Measurements from ENCODE around the gene SAMD4A.

DNA sequence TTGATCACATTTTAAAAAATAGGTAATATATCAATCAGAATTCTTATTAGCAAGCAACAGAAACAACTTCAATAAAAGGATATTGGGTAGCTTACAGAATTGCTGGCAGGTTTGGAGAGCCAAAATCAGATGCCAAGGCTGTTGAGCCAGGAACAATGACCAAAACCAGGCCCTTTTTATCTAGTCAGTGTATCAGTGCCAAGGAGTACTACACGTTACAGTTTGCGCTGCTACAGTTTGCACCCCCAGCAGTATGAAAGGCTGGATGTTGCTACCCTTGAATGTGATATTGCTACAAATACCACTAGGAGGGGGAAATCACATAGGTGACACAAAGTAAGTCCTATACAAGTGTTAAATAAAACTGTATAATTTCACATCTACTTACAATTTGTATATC, 38.0 kb upstream of the SAMD4A start:
- TF ChIP-seq, protein P1, sequence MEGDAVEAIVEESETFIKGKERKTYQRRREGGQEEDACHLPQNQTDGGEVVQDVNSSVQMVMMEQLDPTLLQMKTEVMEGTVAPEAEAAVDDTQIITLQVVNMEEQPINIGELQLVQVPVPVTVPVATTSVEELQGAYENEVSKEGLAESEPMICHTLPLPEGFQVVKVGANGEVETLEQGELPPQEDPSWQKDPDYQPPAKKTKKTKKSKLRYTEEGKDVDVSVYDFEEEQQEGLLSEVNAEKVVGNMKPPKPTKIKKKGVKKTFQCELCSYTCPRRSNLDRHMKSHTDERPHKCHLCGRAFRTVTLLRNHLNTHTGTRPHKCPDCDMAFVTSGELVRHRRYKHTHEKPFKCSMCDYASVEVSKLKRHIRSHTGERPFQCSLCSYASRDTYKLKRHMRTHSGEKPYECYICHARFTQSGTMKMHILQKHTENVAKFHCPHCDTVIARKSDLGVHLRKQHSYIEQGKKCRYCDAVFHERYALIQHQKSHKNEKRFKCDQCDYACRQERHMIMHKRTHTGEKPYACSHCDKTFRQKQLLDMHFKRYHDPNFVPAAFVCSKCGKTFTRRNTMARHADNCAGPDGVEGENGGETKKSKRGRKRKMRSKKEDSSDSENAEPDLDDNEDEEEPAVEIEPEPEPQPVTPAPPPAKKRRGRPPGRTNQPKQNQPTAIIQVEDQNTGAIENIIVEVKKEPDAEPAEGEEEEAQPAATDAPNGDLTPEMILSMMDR (IDR thresholded peaks at IDR 0.05), result no peak
- TF ChIP-seq POLR2A (IDR thresholded peaks at IDR 0.05), result no peak

Data from esophagus squamous epithelium (tissue), 4 donors.